Ovary (tissue), 3 donors: Measurements from ENCODE around the gene SMYD2.

Experiments
- CTCF ChIP-seq, 3 donors: fragments of 450-650 bp in 2 of 3; fragments of 200-600 bp in 1 of 3; IDR thresholded peaks; one replicate each; pipeline versions ENCODE4 v1.5.1 to v1.8.0; 2016 to 2022; ENCODE audit warnings: antibody characterized with exemption in 3 of 3, mild to moderate bottlenecking in 1 of 3
- EP300 ChIP-seq: sonication (generic); formaldehyde crosslinking; IDR thresholded peaks from one replicate; pipeline ENCODE4 v1.6.1; 2017; ENCODE audit warnings: antibody characterized with exemption
- POLR2A ChIP-seq: fragments of 450-650 bp; IDR thresholded peaks from one replicate; pipeline ENCODE4 v1.6.1; 2017; ENCODE audit warnings: antibody characterized with exemption, mild to moderate bottlenecking, moderate library complexity
- donor health status: DM: no; HTN: no; CAD: no.

- TF ChIP-seq CTCF (IDR thresholded peaks at IDR 0.05), result no peak
- no peak for TF ChIP-seq EP300
- TF ChIP-seq POLR2A, result no peak
Measured at GRCh38 chr1:214327514-214327913, 46.6 kb downstream of the SMYD2 start.
